PC-9 (cell line): ENCODE measurements around the gene PTPRM. TPM values are rescaled to one million over a fixed set of nuclear protein-coding genes. Genes with fewer than 3 reads are reported as not detected.

Experiments used
- BruUV-seq: library from RNA; stranded (reverse); fragments of 400-500 nt; replicated peaks from 2 replicates; lab custom pipeline; 2021; lab: Mats Ljungman, UMichigan
- CTCF ChIA-PET: fragments of 300-600 bp; sonication (Branson Sonifier 250); formaldehyde crosslinking; loops from one replicate; lab custom pipeline; 2022; ENCODE audit warnings: antibody characterized with exemption; lab: Charles Lee
- POLR2A ChIA-PET: fragments of 300-600 bp; sonication (Branson Sonifier 250); formaldehyde crosslinking; loops from one replicate; lab custom pipeline; 2022; ENCODE audit warnings: antibody characterized with exemption; ENCODE audit not compliant: unreplicated experiment; lab: Charles Lee
- DNase-seq, 2 experiments: peaks; one replicate each; pipeline versions ENCODE4 v3.0.0 to v3.0.0-alpha.2; 2015 to 2022; ENCODE audit warnings: mixed read lengths in 1 of 2
- H2AFZ ChIP-seq: fragments of 200-600 bp; sonication (generic); 2 replicates; pipeline ENCODE4 v1.8.1; 2017; ENCODE audit warnings: antibody characterized with exemption
- H3F3A ChIP-seq: fragments of 200-600 bp; sonication (generic); 2 replicates; pipeline ENCODE4 v1.8.1; 2017; ENCODE audit warnings: antibody characterized with exemption, mild to moderate bottlenecking, low read depth; ENCODE audit not compliant: insufficient read depth
- H3K27ac ChIP-seq: fragments of 200-600 bp; sonication (generic); 2 replicates; pipeline ENCODE4 v1.6.1; 2016; ENCODE audit warnings: mixed run types
- H3K27me3 ChIP-seq: fragments of 200-600 bp; sonication (generic); 2 replicates; pipeline ENCODE4 v1.6.1; 2016; ENCODE audit warnings: low read depth, mixed run types; ENCODE audit not compliant: insufficient read depth
- H3K36me3 ChIP-seq: fragments of 200-600 bp; sonication (generic); 2 replicates; pipeline ENCODE4 v1.6.1; 2016; ENCODE audit warnings: low read depth, mixed run types
- H3K4me1 ChIP-seq: fragments of 200-600 bp; sonication (generic); replicated peaks from 2 replicates; pipeline ENCODE4 v1.6.1; 2016; ENCODE audit warnings: mixed run types; ENCODE audit not compliant: insufficient read depth
- H3K4me2 ChIP-seq: fragments of 200-600 bp; sonication (generic); 2 replicates; pipeline ENCODE4 v1.6.1; 2017; ENCODE audit warnings: mixed run types
- H3K4me3 ChIP-seq: fragments of 200-600 bp; sonication (generic); 2 replicates; pipeline ENCODE4 v1.6.1; 2016; ENCODE audit warnings: mixed run types
- H3K79me2 ChIP-seq: fragments of 200-600 bp; sonication (generic); 2 replicates; pipeline ENCODE4 v1.6.1; 2017; ENCODE audit warnings: low read depth, mixed run types
- H3K9me2 ChIP-seq: fragments of 200-600 bp; sonication (generic); 2 replicates; pipeline ENCODE4 v1.8.1; 2017; ENCODE audit warnings: mild to moderate bottlenecking; ENCODE audit not compliant: insufficient read depth
- H3K9me3 ChIP-seq: fragments of 200-600 bp; sonication (generic); 2 replicates; pipeline ENCODE4 v1.8.1; 2016; ENCODE audit warnings: low read depth; ENCODE audit not compliant: insufficient read depth
- H4K20me1 ChIP-seq: fragments of 200-600 bp; sonication (generic); 2 replicates; pipeline ENCODE4 v1.8.1; 2017; ENCODE audit not compliant: insufficient read depth
- CTCF ChIP-seq: fragments of 200-600 bp; sonication (generic); conservative IDR thresholded peaks from 2 replicates; pipeline ENCODE4 v1.6.1; 2017; ENCODE audit warnings: mixed run types, antibody characterized with exemption, mild to moderate bottlenecking, moderate library complexity
- EZH2 ChIP-seq: fragments of 200-600 bp; sonication (generic); IDR thresholded peaks from 2 replicates; pipeline ENCODE4 v1.8.0; 2017; ENCODE audit warnings: antibody characterized with exemption, low read depth
- intact Hi-C: fragments of 100-400 bp; cut with micrococcal nuclease; formaldehyde crosslinking; loops from one replicate; pipeline ENCODE4 v1.10.0; 2022; ENCODE audit not compliant: unreplicated experiment
- total RNA-seq: library from RNA; stranded (reverse); gene quantifications from 2 replicates; pipeline ENCODE4 v1.2.3, GENCODE V29; 2021

PTPRM gene
- total RNA-seq, 1 experiment from 2014 or later = 32.5 TPM

DNA sequence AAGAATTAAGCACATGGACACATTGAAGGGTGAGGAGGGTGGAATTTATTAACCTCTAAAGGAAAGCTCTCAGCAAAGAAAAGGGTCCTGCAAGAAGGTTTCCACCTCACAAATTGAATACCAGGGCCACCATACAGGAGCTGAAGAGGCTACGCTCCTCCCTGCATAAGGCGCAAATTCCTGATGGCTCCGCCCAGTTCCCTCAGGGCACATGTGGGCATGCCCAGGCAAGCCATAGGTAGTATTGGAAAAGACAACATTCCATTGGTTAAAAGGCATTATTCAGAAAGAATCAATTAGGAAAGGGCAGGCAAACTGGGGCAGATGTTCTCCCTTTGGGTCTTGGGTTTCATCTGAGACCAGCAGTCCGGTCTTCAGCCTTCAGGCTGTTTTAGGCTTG lies 161.2 kb downstream of the PTPRM start:
- Histone ChIP-seq H3K79me2 (no peaks in the 10 kb centered on the region), H3F3A (no peaks in the 10 kb centered on the region), H3K4me2 (no peak overlapping the region), H3K9me3 (no peaks in the 10 kb centered on the region), H3K9me2 (peaks cover 4% of the 10 kb centered on the region; the same call in 1 of the 2 replicates), H3K36me3 (no peaks in the 10 kb centered on the region), H3K27ac (no peak overlapping the region), H3K4me3 (no peak overlapping the region), H2AFZ (no peak overlapping the region), H3K4me1 (no peaks in the 10 kb centered on the region), H3K27me3 (no peaks in the 10 kb centered on the region), H4K20me1 (no peaks in the 10 kb centered on the region)
- ChIA-PET CTCF (no interaction called here), POLR2A (no interaction called here)
- TF ChIP-seq EZH2 (no peak), CTCF (no peak)
- no peak for DNase-seq
- no TSS peak for BruUV-seq
- intact Hi-C loops = no loop called here

DNA sequence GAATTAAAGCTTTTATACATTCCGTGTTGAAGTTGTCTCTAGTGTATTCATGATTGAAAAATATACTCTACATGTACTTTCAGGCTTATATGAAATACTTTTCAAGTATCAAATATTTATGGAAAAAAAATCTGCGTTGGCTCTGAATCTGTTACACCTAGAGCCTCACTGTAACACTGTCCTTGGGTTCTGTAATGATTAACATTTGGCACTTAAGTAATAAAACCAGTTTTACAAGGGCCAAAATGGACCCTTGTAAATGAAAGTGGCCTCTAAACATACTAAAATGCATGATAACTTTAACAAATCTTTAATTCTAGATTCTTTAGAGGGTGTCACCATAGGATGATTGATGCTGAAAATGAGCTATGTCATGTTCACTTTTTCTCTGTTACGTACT lies 162.8 kb downstream of the PTPRM start:
- H2AFZ ChIP-seq = no peak overlapping the region
- H3K79me2 ChIP-seq = no peaks in the 10 kb centered on the region
- CTCF ChIA-PET = no interaction called here
- H3K4me1 ChIP-seq = 0 out of 2 replicates have a peak, but pooled peaks cover under 1% of the 10 kb centered on the region
- H3F3A ChIP-seq = no peaks in the 10 kb centered on the region
- H3K4me3 ChIP-seq = no peak overlapping the region
- no TSS peak for BruUV-seq
- no peaks in the 10 kb centered on the region for H3K9me3 ChIP-seq
- intact Hi-C loops = no loop called here
- no peaks in the 10 kb centered on the region for H3K27me3 ChIP-seq
- TF ChIP-seq EZH2 (no peak), CTCF (no peak)
- no peak overlapping the region for H3K4me2 ChIP-seq
- H3K36me3 ChIP-seq = no peaks in the 10 kb centered on the region
- H3K27ac ChIP-seq = no peak overlapping the region
- H3K9me2 ChIP-seq = peaks cover 4% of the 10 kb centered on the region; the same call in 1 of the 2 replicates
- POLR2A ChIA-PET = no interaction called here
- no peaks in the 10 kb centered on the region for H4K20me1 ChIP-seq
- no peak for DNase-seq

DNA sequence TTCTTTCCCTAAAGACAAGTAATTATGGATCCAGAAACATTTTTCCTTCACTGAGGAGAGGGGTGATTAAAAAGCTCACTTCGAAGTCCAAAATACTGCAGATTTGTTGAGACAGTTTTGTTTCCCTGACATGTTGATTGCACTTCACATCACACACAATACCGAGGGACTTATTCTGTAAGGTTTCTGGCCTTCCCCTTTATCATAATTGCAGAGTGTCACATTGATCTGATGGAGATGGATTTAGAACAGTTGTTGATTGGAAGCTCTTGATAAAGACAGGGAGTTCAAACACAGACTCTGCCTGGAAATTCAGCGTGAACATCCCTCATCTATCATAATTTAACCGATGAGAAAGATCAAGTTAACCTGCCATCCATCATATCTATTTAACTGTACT lies 163.6 kb downstream of the PTPRM start:
- no peak for TF ChIP-seq CTCF
- TF ChIP-seq EZH2 = no peak
- ChIA-PET POLR2A (no interaction called here), CTCF (no interaction called here)
- H3K4me3 ChIP-seq = no peak overlapping the region
- H3K9me2 ChIP-seq = peaks cover 4% of the 10 kb centered on the region; the same call in 1 of the 2 replicates
- H2AFZ ChIP-seq = no peak overlapping the region
- H4K20me1 ChIP-seq = no peaks in the 10 kb centered on the region
- H3K27ac ChIP-seq = no peak overlapping the region
- no peaks in the 10 kb centered on the region for H3K27me3 ChIP-seq
- intact Hi-C loops = no loop called here
- no peak overlapping the region for H3K4me2 ChIP-seq
- no peak for DNase-seq
- H3K36me3 ChIP-seq = no peaks in the 10 kb centered on the region
- H3K79me2 ChIP-seq = no peaks in the 10 kb centered on the region
- H3K4me1 ChIP-seq = 0 out of 2 replicates have a peak, but pooled peaks cover 7% of the 10 kb centered on the region
- BruUV-seq = no TSS peak
- H3F3A ChIP-seq = no peaks in the 10 kb centered on the region
- no peaks in the 10 kb centered on the region for H3K9me3 ChIP-seq
